HepG2 (cell line): ENCODE measurements around the gene C7orf57. TPM values are rescaled to one million over a fixed set of nuclear protein-coding genes. Genes with fewer than 3 reads are reported as not detected.

Experiments used
- ATAC-seq: fragments of 200-7000 bp; cut with Tn5 transposase; 3 replicates; pipeline ENCODE4 v1.9.1; 2020; ENCODE audit warnings: mild to moderate bottlenecking, moderate library complexity
- BruUV-seq: library from RNA; stranded (reverse); fragments of 400-500 nt; replicated peaks from 2 replicates; lab custom pipeline; 2021; lab: Mats Ljungman, UMichigan
- CTCF ChIA-PET: fragments of 300-600 bp; formaldehyde crosslinking; extraction: SDS; loops from one replicate; lab custom pipeline; 2021; ENCODE audit warnings: low total read pairs, inconsistent platforms, low intra/inter-chr PET ratio; lab: Yijun Ruan, JAX
- POLR2A ChIA-PET: fragments of 350-600 bp; sonication (Branson Sonifier 250); formaldehyde crosslinking; loops from one replicate; lab custom pipeline; 2020; ENCODE audit warnings: antibody characterized with exemption, inconsistent platforms; lab: Yijun Ruan, JAX
- DNase-seq: peaks from one replicate; pipeline ENCODE4 v3.0.0-alpha.2; 2015; ENCODE audit warnings: low spot score
- FAIRE-seq: peaks from 3 replicates; lab custom pipeline; 2011; peaks lifted over from hg19 to GRCh38; lab: Jason Lieb, UNC
- H2AFZ ChIP-seq: one replicate; pipeline ENCODE4 v1.6.1; 2011; ENCODE audit warnings: low read length, inconsistent platforms
- H3K27ac ChIP-seq: fragments of 300-600 bp; 3 replicates; pipeline ENCODE4 v1.8.0; 2011; ENCODE audit warnings: mixed run types, mild to moderate bottlenecking, mixed read lengths, low read length, inconsistent platforms; ENCODE audit not compliant: insufficient read depth; ENCODE audit errors: extremely low read length
- H3K27me3 ChIP-seq, 2 experiments: fragments of 200-600 bp in 1 of 2; 2 replicates in 1 of 2; 3 replicates in 1 of 2; pipeline versions ENCODE4 v1.6.0 to v1.8.0; 2011; ENCODE audit warnings: low read length in 2 of 2, mild to moderate bottlenecking in 2 of 2, moderate library complexity in 2 of 2, inconsistent platforms in 1 of 2; ENCODE audit not compliant: insufficient read depth in 2 of 2, control insufficient read depth in 1 of 2
- H3K36me3 ChIP-seq, 2 experiments: fragments of 200-600 bp in 1 of 2; replicated peaks in 1 of 2; 2 replicates in 1 of 2; 3 replicates in 1 of 2; pipeline versions ENCODE4 v1.5.1 to v1.8.0; 2011; ENCODE audit warnings: low read length in 2 of 2, inconsistent platforms in 1 of 2; ENCODE audit not compliant: insufficient read depth in 2 of 2, control insufficient read depth in 1 of 2
- H3K4me1 ChIP-seq: 2 replicates; pipeline ENCODE4 v1.5.1; 2012; ENCODE audit warnings: low read length, inconsistent platforms; ENCODE audit not compliant: insufficient read depth
- H3K4me2 ChIP-seq: 2 replicates; pipeline ENCODE4 v1.6.0; 2011; ENCODE audit warnings: low read depth, low read length, inconsistent platforms
- H3K4me3 ChIP-seq, 3 experiments: fragments of 200-600 bp in 1 of 3; sonication (generic), shearing (Covaris generic) in 1 of 3; replicated peaks in 1 of 3; 2 replicates each; pipeline ENCODE4 v1.5.1; 2011 to 2016; ENCODE audit warnings: low read length in 3 of 3, inconsistent platforms in 2 of 3, low read depth in 2 of 3, mild to moderate bottlenecking in 2 of 3, control low read depth in 1 of 3, mixed read lengths in 1 of 3; ENCODE audit not compliant: insufficient read depth in 1 of 3
- H3K79me2 ChIP-seq: one replicate; pipeline ENCODE4 v1.6.1; 2011; ENCODE audit warnings: low read length, inconsistent platforms; ENCODE audit not compliant: insufficient read depth
- H3K9ac ChIP-seq: 2 replicates; pipeline ENCODE4 v1.6.0; 2011; ENCODE audit warnings: mild to moderate bottlenecking, low read depth, low read length, inconsistent platforms; ENCODE audit not compliant: insufficient read depth
- H3K9me3 ChIP-seq: 2 replicates; pipeline ENCODE4 v1.5.1; 2012; ENCODE audit warnings: mild to moderate bottlenecking, low read length
- H4K20me1 ChIP-seq: 2 replicates; pipeline ENCODE4 v1.6.0; 2011; ENCODE audit warnings: inconsistent platforms, mild to moderate bottlenecking, low read length, moderate library complexity; ENCODE audit not compliant: insufficient read depth
- MATR3 ChIP-seq: sonication (generic); formaldehyde crosslinking; IDR thresholded peaks from 2 replicates; pipeline ENCODE4 v1.4.0; 2020; ENCODE audit warnings: missing genetic modification reagents
- NFKB2 ChIP-seq: sonication (generic); formaldehyde crosslinking; IDR thresholded peaks from 2 replicates; pipeline ENCODE4 v1.4.0; 2020; ENCODE audit warnings: missing genetic modification reagents, borderline replicate concordance
- PAXIP1 ChIP-seq: sonication (generic); formaldehyde crosslinking; conservative IDR thresholded peaks from 2 replicates; pipeline ENCODE4 v1.4.0; 2020; ENCODE audit warnings: mild to moderate bottlenecking, missing genetic modification reagents, moderate library complexity
- SOX13 ChIP-seq, 3 experiments: fragments of 450-650 bp in 1 of 3; sonication (generic) in 1 of 3; formaldehyde crosslinking in 1 of 3; IDR thresholded peaks in 2 of 3; conservative IDR thresholded peaks in 1 of 3; 2 replicates each; pipeline versions ENCODE4 v1.5.0 to v1.6.1; 2016 to 2020; ENCODE audit warnings: antibody characterized with exemption in 1 of 3, mild to moderate bottlenecking in 1 of 3, missing compliant biosample characterization in 1 of 3, missing genetic modification reagents in 1 of 3, moderate library complexity in 1 of 3
- TBL1XR1 ChIP-seq: fragments of 150-350 bp; IDR thresholded peaks from 2 replicates; pipeline ENCODE4 v1.6.1; 2014; ENCODE audit warnings: borderline replicate concordance, low read length; ENCODE audit not compliant: partially characterized antibody
- TCF7 ChIP-seq: sonication (generic); IDR thresholded peaks from 2 replicates; pipeline ENCODE4 v1.6.1; 2016; ENCODE audit warnings: antibody characterized with exemption, low read depth
- THAP9 ChIP-seq: sonication (generic); formaldehyde crosslinking; IDR thresholded peaks from 2 replicates; pipeline ENCODE4; 2020; ENCODE audit warnings: missing genetic modification reagents, mild to moderate bottlenecking, borderline replicate concordance
- YEATS2 ChIP-seq: sonication (generic); formaldehyde crosslinking; IDR thresholded peaks from 2 replicates; pipeline ENCODE4 v1.4.0; 2020; ENCODE audit warnings: missing genetic modification reagents, borderline replicate concordance
- ZFP91 ChIP-seq: sonication (generic); formaldehyde crosslinking; IDR thresholded peaks from 2 replicates; pipeline ENCODE4 v1.9.0; 2022; ENCODE audit warnings: missing genetic modification reagents, mild to moderate bottlenecking, borderline replicate concordance
- ZNF354B ChIP-seq: sonication (generic); formaldehyde crosslinking; IDR thresholded peaks from 2 replicates; pipeline ENCODE4 v1.8.0; 2022; ENCODE audit warnings: mild to moderate bottlenecking, missing genetic modification reagents
- ZNF414 ChIP-seq: sonication (generic); formaldehyde crosslinking; IDR thresholded peaks from 2 replicates; pipeline ENCODE4 v1.5.0; 2020; ENCODE audit warnings: missing genetic modification reagents
- ZNF772 ChIP-seq: sonication (generic); formaldehyde crosslinking; IDR thresholded peaks from 2 replicates; pipeline ENCODE4 v1.5.0; 2020; ENCODE audit warnings: mild to moderate bottlenecking, missing genetic modification reagents
- ZNF773 ChIP-seq: sonication (generic); formaldehyde crosslinking; IDR thresholded peaks from 2 replicates; pipeline ENCODE4 v1.4.0; 2020; ENCODE audit warnings: missing genetic modification reagents, borderline replicate concordance
- WGBS: methylation state at CpG from one replicate; pipeline ENCODE4 v1.1.6; 2017; ENCODE audit warnings: low lambda C conversion rate; 5-methylcytosine and 5-hydroxymethylcytosine counted together
- in situ Hi-C: cut with HindIII; loops from 2 replicates; pipeline ENCODE4 v1.10.0; 2017; ENCODE audit warnings: low pct_unique_long_range_greater_than_20kb; ENCODE audit not compliant: extremely low pct_ligation_motif_present
- intact Hi-C: fragments of 100-400 bp; cut with micrococcal nuclease; formaldehyde crosslinking; loops from one replicate; pipeline ENCODE4 v1.10.0; 2022; ENCODE audit not compliant: unreplicated experiment
- polyA plus RNA-seq, 8 experiments: library from polyadenylated mRNA; depleted of rRNA in 3 of 8; stranded (reverse) in 7 of 8; unstranded in 1 of 8; fragments of >200 nt; fragmentation: Illumina TruSeq in 4 of 8; extraction: Trizol in 4 of 8; gene quantifications; 2 replicates each; pipeline versions ENCODE4 v1.2.1 to v1.2.3, GENCODE V29; 2011 to 2016; ENCODE audit warnings: low read depth in 4 of 8, missing spikeins in 1 of 8, mixed read lengths in 1 of 8; ENCODE audit not compliant: insufficient read depth in 1 of 8
- total RNA-seq, 5 experiments: library from RNA; depleted of rRNA; stranded (reverse); fragments of >200 nt; fragmentation: Illumina TruSeq; extraction: Trizol; gene quantifications; 2 replicates each; pipeline ENCODE4 v1.2.3, GENCODE V29; 2016; ENCODE audit warnings: low read depth in 1 of 5

The C7orf57 gene
- total and polyA plus RNA-seq, 2 of the 13 experiments (the other 11 are each of a cell fraction or from before 2014, with no cell fraction given): not detected

- Histone ChIP-seq H2AFZ (no peak overlapping the region), H3K27me3 (peaks cover 6 to 63% of the 10 kb centered on the region in 2 experiments; a peak in 4 of 5 replicates), H3K9me3 (no peaks in the 10 kb centered on the region), H4K20me1 (no peaks in the 10 kb centered on the region), H3K27ac (no peak overlapping the region), H3K4me3 (no peak overlapping the region), H3K4me1 (peaks cover 2% of the 10 kb centered on the region), H3K36me3 (no peaks in the 10 kb centered on the region), H3K79me2 (no peaks in the 10 kb centered on the region), H3K4me2 (no peak overlapping the region), H3K9ac (no peak overlapping the region)
- POLR2A ChIA-PET: no interaction called here
- DNase-seq: no peak
- no peak for FAIRE-seq
- CTCF ChIA-PET: no interaction called here
- no TSS peak for BruUV-seq
- peak; percentile 54 for ATAC-seq
- intact Hi-C loops (no loop called here), in situ Hi-C loops (no loop called here)
- WGBS: 11% methylated on average over 17 of the region's 18 CpGs
- no peak for TF ChIP-seq YEATS2 (CRISPR knock-in tag)
- TF ChIP-seq ZNF773 (CRISPR knock-in tag): no peak
- TF ChIP-seq ZNF772: no peak
- no peak for TF ChIP-seq ZNF414 (CRISPR knock-in tag)
- no peak for TF ChIP-seq ZNF354B (CRISPR knock-in tag)
- TF ChIP-seq THAP9 (CRISPR knock-in tag): no peak
- no peak for TF ChIP-seq SOX13 (IDR thresholded peaks at IDR 0.05)
- no peak for TF ChIP-seq SOX13 (CRISPR knock-in tag; conservative IDR thresholded peaks at IDR 0.05 in 1 of 2, IDR thresholded peaks at IDR 0.05 in 1 of 2)
- no peak for TF ChIP-seq PAXIP1
- no peak for TF ChIP-seq TCF7
- no peak for TF ChIP-seq TBL1XR1
- TF ChIP-seq MATR3 (CRISPR knock-in tag): no peak
- TF ChIP-seq NFKB2: no peak
- TF ChIP-seq ZFP91 (CRISPR knock-in tag): no peak
Observed at GRCh38 chr7:48040944-48041652, 5.8 kb downstream of the C7orf57 start.
